GM18517 (cell line): ENCODE measurements around the gene STK10.
A peak's percentile ranks its signal among the peaks of the same experiment; 100 is the strongest.

Source experiments
- ATAC-seq: cut with Tn5 transposase; IDR thresholded peaks from one replicate; pipeline ENCODE4 v1.9.1; 2021; ENCODE audit warnings: mild to moderate bottlenecking, moderate library complexity; ENCODE audit not compliant: unreplicated experiment

The STK10 gene

GRCh38 chr5:172063463-172064235, 124.4 kb downstream of the STK10 start:
- no peak for ATAC-seq

GRCh38 chr5:172059661-172060100, 128.3 kb downstream of the STK10 start:
- no peak for ATAC-seq

GRCh38 chr5:172058088-172058487, 129.9 kb downstream of the STK10 start:
- no peak for ATAC-seq

GRCh38 chr5:172055996-172056395, 132.0 kb downstream of the STK10 start:
- ATAC-seq = no peak

- ATAC-seq = no peak
These were observed 132.6 kb downstream of the STK10 start for GRCh38 chr5:172055421-172055820.

- no peak for ATAC-seq
These were observed 133.3 kb downstream of the STK10 start for GRCh38 chr5:172054611-172055153.

- ATAC-seq = no peak
These were observed 135.4 kb downstream of the STK10 start for GRCh38 chr5:172052450-172053236.

GRCh38 chr5:172051643-172052339, 136.2 kb downstream of the STK10 start:
- ATAC-seq = no peak

GRCh38 chr5:172050080-172050479, 137.9 kb downstream of the STK10 start:
- ATAC-seq = no peak

- ATAC-seq = no peak
These were observed 138.7 kb downstream of the STK10 start for GRCh38 chr5:172049226-172049796.

- ATAC-seq = no peak
These were observed 139.4 kb downstream of the STK10 start for GRCh38 chr5:172048539-172049101.

- ATAC-seq = no peak
These were observed 139.9 kb downstream of the STK10 start for GRCh38 chr5:172048170-172048422.

GRCh38 chr5:172046593-172046992, 141.4 kb downstream of the STK10 start:
- no peak for ATAC-seq

GRCh38 chr5:172045315-172045632, 142.8 kb downstream of the STK10 start:
- no peak for ATAC-seq

GRCh38 chr5:172044631-172045314, 143.3 kb downstream of the STK10 start:
- no peak for ATAC-seq

GRCh38 chr5:172043865-172044264, 144.2 kb downstream of the STK10 start:
- no peak for ATAC-seq

GRCh38 chr5:172042183-172042582, 145.8 kb downstream of the STK10 start:
- no peak for ATAC-seq

- ATAC-seq = no peak
These were observed 149.9 kb downstream of the STK10 start for GRCh38 chr5:172038167-172038566.

- peak; percentile 69 for ATAC-seq
These were observed 153.0 kb downstream of the STK10 start for GRCh38 chr5:172035049-172035448.

- no peak for ATAC-seq
These were observed 156.0 kb downstream of the STK10 start for GRCh38 chr5:172031894-172032461.
